ENCODE measurements around the gene THOC6. TPM values are rescaled to one million over a fixed set of nuclear protein-coding genes. Genes with fewer than 3 reads are reported as not detected.
A peak's percentile ranks its signal among the peaks of the same experiment; 100 is the strongest.
"Not testable (repeated sequence)": the region's sequence is repeated elsewhere in the genome, so short reads cannot be mapped to it uniquely, and the experiment has no call there.

THOC6 gene
- polyA plus RNA-seq, 3 donors = 42.4 to 59.2 (median 57.7) TPM

GRCh38 chr16:3051494-3051893 lies 27.7 kb downstream of the THOC6 start:
- Mint-ChIP-seq H3K27ac (peak overlapping the region in 5 of 7 donors; percentile 14 to 64 (median 42)), H3K4me1 (peaks cover 81% of the 10 kb centered on the region), H3K27me3 (ENCODE audit: low read depth in 3 of 3) (peaks cover 9 to 23% (median 16%) of the 10 kb centered on the region in 3 donors), H3K9me3 (peaks cover 0 to 1% (median 0%) of the 10 kb centered on the region in 7 donors), H3K36me3 (peaks cover 20 to 35% of the 10 kb centered on the region in 2 donors), H3K4me3 (peak overlapping the region; percentile 37 to 67)
- no peaks in the 10 kb centered on the region for H3K36me3 ChIP-seq (replicated peaks in 1 of 2; ENCODE audit: control insufficient read depth in 1 of 2, insufficient read depth in 2 of 2, low read length in 2 of 2)
- no peak overlapping the region for H3K9ac ChIP-seq (ENCODE audit: insufficient read depth, low read length, poor library complexity, severe bottlenecking)
- intact Hi-C loops (cut with micrococcal nuclease) = no loop called here
- no peak overlapping the region for H3K4me3 ChIP-seq (replicated peaks in 1 of 3; ENCODE audit: low read depth in 2 of 3, low read length in 3 of 3)
- H3K27ac ChIP-seq (ENCODE audit: low read depth in 1 of 2, low read length in 2 of 2) = no peak overlapping the region
- H3K9me3 ChIP-seq (replicated peaks in 1 of 2; ENCODE audit: control insufficient read depth in 1 of 2, insufficient read depth in 1 of 2, low read length in 2 of 2) = no peaks in the 10 kb centered on the region
- DNase-seq = peak; percentile 46 to 73 (median 67)
- 60% methylated on average over 5 of the region's 9 CpGs for WGBS (ENCODE audit: insufficient coverage)
- H3K4me1 ChIP-seq (ENCODE audit: control insufficient read depth in 1 of 2, insufficient read depth in 2 of 2, low read length in 2 of 2) = peaks cover 95 to 100% of the 10 kb centered on the region in 2 donors
- H3K4me2 ChIP-seq (replicated peaks; ENCODE audit: extremely low read depth, low read length, poor library complexity, severe bottlenecking) = peak overlapping the region; percentile 11
- no peak for TF ChIP-seq CTCF (IDR thresholded peaks at IDR 0.05)
- H3K79me2 ChIP-seq (ENCODE audit: insufficient read depth, low read length) = no peaks in the 10 kb centered on the region
- H3K27me3 ChIP-seq (ENCODE audit: control insufficient read depth in 2 of 2, insufficient read depth in 2 of 2, low read length in 2 of 2) = peaks cover 0 to 10% of the 10 kb centered on the region in 2 donors
- no peak overlapping the region for H2AFZ ChIP-seq (ENCODE audit: insufficient read depth, low read depth, low read length, poor library complexity, severe bottlenecking)
- H4K20me1 ChIP-seq (ENCODE audit: insufficient read depth, low read length) = no peaks in the 10 kb centered on the region

- Mint-ChIP-seq H3K27me3 (ENCODE audit: low read depth in 3 of 3) (peaks cover 3 to 11% (median 11%) of the 10 kb centered on the region in 3 donors), H3K36me3 (peaks cover 24 to 46% of the 10 kb centered on the region in 2 donors), H3K4me1 (peaks cover 82% of the 10 kb centered on the region), H3K4me3 (peak overlapping the region in 1 of 2 donors; percentile 46)
- H3K9ac ChIP-seq (ENCODE audit: insufficient read depth, low read length, poor library complexity, severe bottlenecking); H3K36me3 ChIP-seq (replicated peaks in 1 of 2; ENCODE audit: control insufficient read depth in 1 of 2, insufficient read depth in 2 of 2, low read length in 2 of 2); intact Hi-C loops (cut with micrococcal nuclease); H3K79me2 ChIP-seq (ENCODE audit: insufficient read depth, low read length); H3K27me3 ChIP-seq (ENCODE audit: control insufficient read depth in 2 of 2, insufficient read depth in 2 of 2, low read length in 2 of 2); H3K4me2 ChIP-seq (replicated peaks; ENCODE audit: extremely low read depth, low read length, poor library complexity, severe bottlenecking); DNase-seq; H3K4me3 ChIP-seq (replicated peaks in 1 of 3; ENCODE audit: low read depth in 2 of 3, low read length in 3 of 3); H2AFZ ChIP-seq (ENCODE audit: insufficient read depth, low read depth, low read length, poor library complexity, severe bottlenecking); H3K9me3 ChIP-seq (replicated peaks in 1 of 2; ENCODE audit: control insufficient read depth in 1 of 2, insufficient read depth in 1 of 2, low read length in 2 of 2); H3K27ac Mint-ChIP-seq; H3K9me3 Mint-ChIP-seq; H3K27ac ChIP-seq (ENCODE audit: low read depth in 1 of 2, low read length in 2 of 2); H4K20me1 ChIP-seq (ENCODE audit: insufficient read depth, low read length): not testable (repeated sequence)
- no CpG with 5 or more reads among the region's 12 CpGs for WGBS (ENCODE audit: insufficient coverage)
- H3K4me1 ChIP-seq (ENCODE audit: control insufficient read depth in 1 of 2, insufficient read depth in 2 of 2, low read length in 2 of 2) = peaks cover 92 to 100% of the 10 kb centered on the region in 2 donors
Measured at GRCh38 chr16:3052571-3053329, 28.9 kb downstream of the THOC6 start.

GRCh38 chr16:3053330-3053710 lies 29.5 kb downstream of the THOC6 start:
- H3K4me1 ChIP-seq (ENCODE audit: control insufficient read depth in 1 of 2, insufficient read depth in 2 of 2, low read length in 2 of 2) = peaks cover 91 to 100% of the 10 kb centered on the region in 2 donors
- H3K27me3 ChIP-seq (ENCODE audit: control insufficient read depth in 2 of 2, insufficient read depth in 2 of 2, low read length in 2 of 2); H3K36me3 ChIP-seq (replicated peaks in 1 of 2; ENCODE audit: control insufficient read depth in 1 of 2, insufficient read depth in 2 of 2, low read length in 2 of 2); H3K27ac ChIP-seq (ENCODE audit: low read depth in 1 of 2, low read length in 2 of 2); H2AFZ ChIP-seq (ENCODE audit: insufficient read depth, low read depth, low read length, poor library complexity, severe bottlenecking); H4K20me1 ChIP-seq (ENCODE audit: insufficient read depth, low read length); H3K9me3 Mint-ChIP-seq; H3K9ac ChIP-seq (ENCODE audit: insufficient read depth, low read length, poor library complexity, severe bottlenecking); H3K4me3 Mint-ChIP-seq; DNase-seq; H3K9me3 ChIP-seq (replicated peaks in 1 of 2; ENCODE audit: control insufficient read depth in 1 of 2, insufficient read depth in 1 of 2, low read length in 2 of 2); H3K4me2 ChIP-seq (replicated peaks; ENCODE audit: extremely low read depth, low read length, poor library complexity, severe bottlenecking); H3K79me2 ChIP-seq (ENCODE audit: insufficient read depth, low read length); intact Hi-C loops (cut with micrococcal nuclease): not testable (repeated sequence)
- Mint-ChIP-seq H3K27ac (peak overlapping the region in 2 of 7 donors; percentile 35 to 76), H3K36me3 (peaks cover 24 to 46% of the 10 kb centered on the region in 2 donors), H3K27me3 (ENCODE audit: low read depth in 3 of 3) (peaks cover 3 to 11% (median 10%) of the 10 kb centered on the region in 3 donors), H3K4me1 (peaks cover 77% of the 10 kb centered on the region)
- peak overlapping the region in 1 of 3 experiments; percentile 36 for H3K4me3 ChIP-seq (replicated peaks in 1 of 3; ENCODE audit: low read depth in 2 of 3, low read length in 3 of 3)
- no CpG with 5 or more reads among the region's 13 CpGs for WGBS (ENCODE audit: insufficient coverage)
